GM04503 (cell line): ENCODE data around the gene FZD7.

Experiments
- DNase-seq: peaks from one replicate; pipeline ENCODE4 v3.0.0-alpha.2; 2012; ENCODE audit warnings: low read depth

The FZD7 gene

DNA sequence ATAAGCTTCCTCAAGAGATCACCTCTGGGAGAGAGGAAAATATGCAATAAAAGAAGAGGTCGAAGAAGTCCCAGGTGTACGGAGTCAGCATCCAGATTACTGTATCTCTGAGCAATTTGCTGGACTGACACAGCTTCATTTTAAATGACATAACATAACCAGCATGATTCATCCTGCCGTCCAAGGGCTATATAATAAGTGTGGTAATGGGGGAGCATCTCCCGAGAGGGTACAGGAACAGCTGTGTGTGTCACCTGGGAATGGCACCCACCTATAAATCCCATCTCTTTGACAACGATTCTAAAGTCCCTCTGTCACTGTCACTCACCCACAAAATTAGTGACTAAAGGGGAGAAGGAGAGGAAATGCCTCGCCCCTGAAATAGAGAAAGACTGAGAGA lies 19.3 kb upstream of the FZD7 start:
- no peak for DNase-seq

DNA sequence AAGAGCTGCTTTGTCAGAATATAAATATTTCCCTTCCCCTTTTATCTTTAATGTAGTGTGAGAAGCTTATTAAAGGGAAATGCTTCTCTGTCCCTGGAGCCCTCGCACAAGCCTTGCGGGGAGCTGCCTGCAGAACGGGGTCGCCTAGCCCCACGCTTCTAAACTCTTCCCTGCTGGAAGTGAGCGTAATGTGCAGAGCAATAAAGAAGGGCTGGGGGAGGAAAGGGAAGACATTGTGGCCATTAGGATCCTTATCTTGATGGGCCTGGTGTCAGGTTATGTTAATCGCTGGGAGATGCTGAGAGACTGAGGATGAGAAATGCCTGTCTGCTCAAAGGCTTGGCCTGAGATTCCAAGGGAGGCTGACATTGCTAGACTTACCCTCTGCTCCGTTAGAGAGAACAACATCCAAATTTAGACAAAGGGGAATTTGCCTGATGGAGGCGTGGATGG lies 18.9 kb upstream of the FZD7 start:
- DNase-seq, result no peak

DNA sequence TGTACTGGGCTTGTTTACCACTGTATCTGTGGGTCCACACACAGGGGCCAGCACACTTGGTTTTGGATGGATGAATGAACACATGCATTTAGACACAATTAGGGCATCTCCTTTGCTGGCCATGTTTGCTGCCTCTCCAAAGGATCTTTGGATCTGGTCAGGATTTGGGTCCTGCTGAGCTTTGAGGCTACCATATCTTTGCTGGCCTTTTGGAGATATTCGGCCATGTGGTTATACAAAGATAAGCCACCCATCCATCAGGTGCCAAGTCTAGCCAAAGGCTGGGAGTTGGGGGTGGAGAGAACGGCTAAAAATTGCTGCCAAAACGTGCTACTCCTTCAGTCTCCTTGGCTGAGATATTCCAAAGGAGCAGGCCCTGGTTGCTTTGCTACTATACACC lies 18.2 kb upstream of the FZD7 start:
- no peak for DNase-seq

DNA sequence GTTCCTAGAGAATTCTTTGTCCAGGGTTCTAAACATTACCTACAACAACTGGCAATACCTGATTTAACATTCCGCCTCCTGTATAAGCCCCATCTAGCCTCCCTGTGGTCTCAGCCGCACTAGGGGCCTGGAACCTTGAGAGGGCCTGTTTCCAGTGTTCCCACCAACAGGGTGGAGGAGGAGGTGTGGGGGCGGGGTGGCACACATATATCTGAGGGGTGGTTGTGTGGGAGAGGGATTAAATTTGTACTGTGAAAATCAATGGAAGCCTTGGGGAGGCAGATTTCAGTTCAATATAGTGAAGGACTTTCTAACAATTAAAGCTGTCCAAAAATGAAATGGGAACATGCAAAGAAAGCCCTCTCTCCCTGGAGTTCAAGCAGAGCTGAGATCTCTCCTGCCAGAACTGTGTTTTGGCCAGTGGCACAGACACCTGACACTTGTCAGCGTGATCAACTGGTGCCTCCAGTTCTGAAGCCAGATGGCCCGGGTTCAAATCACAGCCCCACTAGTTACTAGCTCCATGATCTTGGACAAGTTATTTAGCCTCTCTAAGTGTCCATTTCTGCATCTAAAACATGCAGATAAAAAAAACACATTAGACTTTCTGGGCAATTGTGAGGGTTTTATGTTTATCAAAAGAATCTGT lies 17.0 kb upstream of the FZD7 start:
- DNase-seq, result no peak

DNA sequence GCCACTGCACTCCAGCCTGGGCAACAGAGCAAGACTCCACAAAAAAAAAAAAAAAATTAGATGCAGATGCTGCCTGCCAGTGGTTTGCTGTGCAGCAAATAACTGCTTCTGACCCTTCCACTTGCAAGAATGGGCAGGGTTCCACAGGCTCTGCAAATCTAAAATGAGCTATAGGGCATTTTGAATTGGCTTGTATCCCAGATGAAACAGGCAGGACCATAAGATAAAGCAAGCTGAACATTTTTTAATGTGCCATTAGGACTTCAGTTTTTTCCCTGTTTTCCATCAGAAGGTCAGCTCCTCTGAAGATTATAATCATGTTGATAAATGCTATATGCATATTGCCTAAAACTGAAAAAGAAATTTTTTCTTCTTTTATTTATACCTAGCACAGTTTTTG lies 15.7 kb upstream of the FZD7 start:
- DNase-seq, result no peak

DNA sequence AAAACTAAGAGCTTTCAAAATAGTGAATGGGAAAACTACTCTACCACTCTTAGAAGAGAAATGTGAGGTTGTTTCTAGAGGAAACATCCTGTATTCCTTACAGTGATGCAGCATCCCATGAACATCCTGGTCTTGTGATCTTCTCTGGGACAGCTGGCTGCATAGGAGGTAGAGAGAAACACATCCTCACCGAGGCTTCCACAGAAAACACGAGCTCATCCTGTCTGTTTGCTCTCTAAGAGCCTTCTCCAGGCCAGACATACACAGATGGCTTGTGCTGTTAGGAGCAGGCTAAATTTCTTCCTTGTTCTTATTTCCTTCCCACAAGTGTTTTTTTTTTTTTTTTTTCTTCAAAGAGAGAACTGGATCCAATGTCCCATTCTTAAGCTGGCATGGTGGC lies 14.7 kb upstream of the FZD7 start:
- DNase-seq, result no peak

DNA sequence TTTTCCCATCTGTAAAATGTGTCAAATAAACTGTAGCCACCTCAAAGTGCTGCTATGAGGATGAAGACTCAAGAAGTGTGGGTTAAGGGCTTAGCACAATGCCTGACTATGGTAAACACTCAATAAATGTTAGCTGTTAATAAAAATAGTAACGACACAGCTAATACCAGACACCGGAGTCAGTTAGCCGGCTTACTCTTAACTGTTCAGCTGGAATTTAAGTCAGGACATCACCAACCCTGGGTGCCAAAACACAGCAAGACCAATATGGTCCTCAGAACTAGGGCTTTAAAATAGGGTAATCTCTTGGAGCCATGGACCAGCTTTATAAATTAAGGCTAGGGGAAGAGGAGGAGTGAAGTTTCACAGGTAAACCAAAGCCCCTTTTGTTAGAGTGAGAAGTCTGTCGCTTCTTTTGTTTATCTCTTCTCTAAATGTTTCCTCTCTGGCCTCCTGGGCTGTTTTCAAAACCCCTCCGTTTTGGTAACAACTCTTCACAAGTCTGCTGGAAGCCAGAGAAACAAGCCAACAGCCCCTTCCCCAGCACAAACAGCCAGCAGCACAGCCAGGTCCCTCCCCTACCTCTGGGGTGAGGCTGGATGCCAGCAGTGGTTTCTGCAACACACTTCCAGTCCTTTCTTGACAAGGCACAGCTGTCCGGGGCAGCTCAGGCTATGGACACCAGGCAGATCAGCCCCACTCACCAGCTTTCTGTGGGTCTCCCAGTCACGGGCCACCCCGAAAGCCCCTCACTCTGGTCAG lies 13.8 kb upstream of the FZD7 start:
- DNase-seq, result no peak

DNA sequence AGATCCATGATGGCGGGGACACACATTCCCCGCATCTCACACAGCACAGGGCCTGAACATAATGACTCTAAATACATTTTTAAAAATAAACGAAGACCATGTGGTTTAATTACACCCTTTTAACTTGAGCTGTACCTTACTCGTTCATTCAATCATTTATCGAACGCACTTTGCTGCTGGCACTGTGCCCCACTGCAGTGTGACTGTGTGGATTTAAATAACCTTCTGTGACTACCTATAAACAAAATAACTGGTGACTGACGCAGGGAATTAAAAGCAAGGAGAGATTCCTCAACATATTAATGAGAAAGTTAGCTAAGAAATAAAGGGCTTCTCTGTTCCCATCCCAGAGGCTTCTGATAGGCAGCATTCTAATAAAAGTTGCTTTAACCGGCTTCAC lies 10.9 kb upstream of the FZD7 start:
- no peak for DNase-seq

DNA sequence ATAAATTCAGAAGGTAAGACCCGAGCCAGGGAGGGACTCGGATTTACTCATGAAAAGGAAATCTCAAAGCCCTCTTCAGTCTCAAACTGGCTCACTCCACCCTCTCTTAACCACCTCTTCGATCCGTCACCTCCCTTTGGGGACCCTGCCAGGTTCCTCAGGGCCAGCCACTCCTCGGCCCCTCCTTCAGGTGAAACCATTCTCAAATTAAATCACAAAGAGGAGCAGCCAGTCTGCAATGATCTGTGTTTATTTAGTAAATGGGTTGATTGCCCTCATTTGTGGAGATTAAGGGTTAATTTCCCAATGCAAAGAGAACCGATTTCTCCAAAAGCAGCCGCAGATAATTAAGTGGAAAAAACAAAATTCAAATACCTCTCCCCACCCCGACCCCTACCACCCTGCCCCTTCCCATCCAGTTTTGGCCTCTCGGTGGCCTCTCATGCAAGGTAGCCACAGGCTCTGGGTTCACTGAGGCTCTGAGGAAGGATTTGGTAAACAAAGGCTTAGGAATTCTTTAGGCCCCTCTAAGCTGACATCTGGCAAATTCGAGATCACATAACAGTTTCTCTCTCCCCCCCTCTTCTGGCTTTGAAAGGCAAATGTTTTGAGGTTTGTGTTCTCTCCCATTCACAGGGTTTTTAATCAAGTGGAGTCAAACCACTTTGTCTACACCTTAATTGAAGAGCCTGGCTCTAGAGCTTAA lies 10.3 kb upstream of the FZD7 start:
- DNase-seq, result no peak

DNA sequence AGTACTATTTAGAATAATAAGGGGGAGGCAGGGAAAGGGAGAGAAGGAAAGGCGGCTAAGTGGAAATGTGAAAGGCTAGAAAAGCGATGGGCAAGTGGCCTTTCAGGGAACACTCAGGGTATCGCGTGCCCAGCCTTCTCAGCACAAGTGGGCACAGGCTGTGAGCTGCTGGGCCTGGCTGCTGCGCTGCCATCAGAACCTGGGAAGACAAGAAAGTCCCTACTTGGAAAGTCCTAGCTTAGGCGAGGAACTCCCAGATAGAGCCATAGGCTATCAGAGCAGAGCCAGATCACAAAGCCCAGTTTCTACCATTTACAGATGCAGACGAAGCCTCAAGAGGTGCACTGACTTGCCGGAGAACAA lies 9.8 kb upstream of the FZD7 start:
- no peak for DNase-seq

DNA sequence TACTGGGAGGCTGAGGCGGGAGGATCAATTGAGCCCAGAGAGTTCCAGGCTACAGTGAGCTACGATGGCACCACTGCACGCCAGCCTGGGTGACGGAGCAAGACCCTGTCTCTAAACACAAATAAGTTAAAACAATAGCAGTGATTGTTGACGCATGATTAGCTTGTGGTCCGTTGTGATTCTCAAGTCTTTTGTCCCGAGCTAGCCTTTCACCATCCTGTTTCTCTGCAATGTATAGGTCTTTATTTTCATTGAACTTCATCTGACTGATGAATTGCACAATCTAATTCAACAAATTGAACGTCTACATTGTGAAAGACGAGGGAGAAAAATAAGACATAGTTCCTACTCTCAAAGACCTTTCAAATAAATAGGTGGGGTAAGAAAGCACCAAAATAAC lies 8.8 kb upstream of the FZD7 start:
- no peak for DNase-seq

DNA sequence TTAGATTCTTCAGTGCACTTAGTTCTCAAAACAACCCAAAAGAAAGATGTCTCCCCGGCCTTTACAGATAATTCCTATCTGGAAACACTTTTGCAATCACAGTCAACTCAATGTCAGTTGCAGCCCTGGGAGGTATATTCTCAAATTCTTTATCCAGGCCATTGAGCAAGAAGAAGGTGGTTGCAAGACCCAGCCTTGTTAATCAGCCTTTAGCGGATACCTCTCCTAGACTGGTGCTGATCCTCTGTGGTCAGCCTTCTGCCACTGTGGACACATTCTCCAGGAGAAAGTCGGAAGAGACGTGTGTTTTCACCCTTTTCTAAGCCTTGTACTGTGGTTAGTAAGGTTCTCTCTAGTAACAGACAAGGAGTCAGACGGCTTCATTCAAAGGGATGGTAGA lies 7.8 kb upstream of the FZD7 start:
- no peak for DNase-seq

DNA sequence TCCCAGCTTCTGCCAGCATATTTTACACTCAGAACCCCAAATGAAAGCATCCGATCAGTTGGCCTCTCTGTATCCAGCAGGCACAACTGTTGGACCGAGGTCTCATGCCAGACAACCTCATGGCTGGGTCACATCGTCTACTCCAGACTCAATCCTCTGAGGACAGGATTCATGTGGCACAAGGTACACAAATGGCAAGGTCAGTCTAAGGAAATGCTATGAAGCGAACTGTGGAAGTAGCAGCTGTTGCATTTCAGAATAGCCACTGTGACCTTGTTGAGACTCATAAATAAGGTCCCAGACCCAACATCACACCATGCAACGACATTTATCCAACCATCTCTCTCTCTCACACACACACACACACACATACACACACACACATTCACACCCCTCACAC lies 7.1 kb upstream of the FZD7 start:
- DNase-seq, result no peak

DNA sequence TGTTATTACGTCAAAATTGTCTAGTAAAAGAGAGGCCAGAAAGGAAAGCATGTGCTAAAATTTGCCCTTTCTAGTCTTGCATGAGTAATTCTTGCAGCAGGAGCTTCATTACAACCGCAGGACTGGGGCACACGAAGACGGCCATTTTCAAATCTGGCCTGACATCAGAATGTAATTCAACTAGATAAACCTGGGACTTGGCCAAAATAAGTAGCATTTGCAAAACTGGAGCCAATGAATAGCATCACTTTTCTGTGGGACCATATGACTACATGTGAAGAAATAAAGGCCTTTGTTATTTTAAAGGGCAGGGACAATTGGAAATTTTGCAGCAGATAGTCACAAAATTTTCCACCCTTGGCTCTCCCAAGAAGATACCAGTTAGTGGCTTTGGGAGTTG lies 3.0 kb upstream of the FZD7 start:
- DNase-seq, result no peak

DNA sequence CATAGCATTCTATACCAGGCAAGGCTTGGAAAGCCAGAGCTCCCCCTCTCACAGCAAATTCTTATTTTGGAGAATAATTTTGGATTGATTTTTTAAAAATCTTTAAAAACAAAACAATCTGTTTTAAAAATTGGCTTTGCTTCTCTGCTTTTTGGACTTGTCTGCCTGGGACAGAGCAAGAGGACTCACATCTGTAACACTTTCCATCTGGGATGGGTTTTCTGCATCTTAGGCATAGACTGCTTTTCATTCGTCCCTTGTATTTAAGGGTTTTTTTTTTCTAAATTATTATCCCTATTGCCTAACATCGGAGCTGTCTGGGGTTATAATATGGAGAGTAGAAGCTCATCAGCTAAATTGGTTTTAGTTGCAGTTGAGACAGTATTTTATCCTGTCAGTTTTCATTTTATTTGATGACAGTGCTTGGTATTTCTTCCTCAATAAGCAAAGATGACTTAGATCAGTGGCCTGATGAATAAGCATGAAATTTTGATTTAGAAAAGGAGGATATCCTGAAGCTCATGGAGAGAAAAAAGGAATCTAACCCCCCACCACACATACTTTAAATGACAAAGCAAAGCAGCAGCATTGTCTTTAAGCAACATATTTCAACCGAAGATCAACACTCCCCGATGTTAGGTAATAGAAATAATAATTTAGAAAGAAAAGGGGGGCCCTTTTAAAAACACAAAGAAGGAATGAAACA lies 2.3 kb upstream of the FZD7 start:
- no peak for DNase-seq

DNA sequence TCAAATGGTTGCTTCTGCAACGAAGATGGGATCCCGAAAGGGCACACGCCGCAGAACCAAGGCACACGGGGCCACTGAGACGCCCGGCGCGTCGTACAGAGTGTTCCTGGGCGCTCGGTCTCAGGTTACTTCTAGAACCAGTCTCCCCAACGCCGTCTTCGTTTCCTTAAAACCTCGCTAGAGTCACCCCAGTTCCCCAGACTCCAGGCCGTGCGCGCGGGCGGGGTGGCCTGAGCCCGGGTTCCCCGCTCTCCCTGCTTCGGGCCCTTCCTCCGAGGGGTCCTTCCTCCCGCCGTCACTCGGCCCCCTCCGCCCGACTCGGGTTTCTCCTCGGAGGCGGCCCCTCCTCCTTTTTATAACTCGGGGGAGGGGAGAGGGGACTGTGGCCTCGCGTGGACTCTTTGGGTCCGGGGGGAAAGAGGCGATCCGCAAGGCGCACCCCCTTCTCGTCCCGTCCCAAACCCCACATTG lies 774 bp upstream of the FZD7 start:
- no peak for DNase-seq

DNA sequence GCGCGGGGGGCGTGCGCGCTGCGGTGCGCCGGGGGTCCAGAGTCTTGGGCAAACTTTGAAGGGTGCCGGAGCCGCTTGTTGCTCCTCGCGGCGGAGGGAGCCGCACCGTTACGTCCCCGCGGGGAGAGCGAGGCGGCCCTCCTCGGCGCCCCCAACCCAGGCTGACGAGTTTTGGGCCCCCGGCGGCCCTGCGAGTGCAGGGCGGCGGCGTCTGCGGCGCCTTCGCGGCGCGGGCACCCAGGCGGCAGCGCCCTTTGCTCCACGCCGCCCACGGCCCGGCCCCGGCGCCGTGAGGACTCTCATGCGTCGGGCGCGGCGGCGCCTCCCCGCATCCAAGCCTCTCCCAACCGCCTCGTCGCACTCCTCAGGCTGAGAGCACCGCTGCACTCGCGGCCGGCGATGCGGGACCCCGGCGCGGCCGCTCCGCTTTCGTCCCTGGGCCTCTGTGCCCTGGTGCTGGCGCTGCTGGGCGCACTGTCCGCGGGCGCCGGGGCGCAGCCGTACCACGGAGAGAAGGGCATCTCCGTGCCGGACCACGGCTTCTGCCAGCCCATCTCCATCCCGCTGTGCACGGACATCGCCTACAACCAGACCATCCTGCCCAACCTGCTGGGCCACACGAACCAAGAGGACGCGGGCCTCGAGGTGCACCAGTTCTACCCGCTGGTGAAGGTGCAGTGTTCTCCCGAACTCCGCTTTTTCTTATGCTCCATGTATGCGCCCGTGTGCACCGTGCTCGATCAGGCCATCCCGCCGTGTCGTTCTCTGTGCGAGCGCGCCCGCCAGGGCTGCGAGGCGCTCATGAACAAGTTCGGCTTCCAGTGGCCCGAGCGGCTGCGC lies 814 bp downstream of the FZD7 start:
- DNase-seq, result no peak

DNA sequence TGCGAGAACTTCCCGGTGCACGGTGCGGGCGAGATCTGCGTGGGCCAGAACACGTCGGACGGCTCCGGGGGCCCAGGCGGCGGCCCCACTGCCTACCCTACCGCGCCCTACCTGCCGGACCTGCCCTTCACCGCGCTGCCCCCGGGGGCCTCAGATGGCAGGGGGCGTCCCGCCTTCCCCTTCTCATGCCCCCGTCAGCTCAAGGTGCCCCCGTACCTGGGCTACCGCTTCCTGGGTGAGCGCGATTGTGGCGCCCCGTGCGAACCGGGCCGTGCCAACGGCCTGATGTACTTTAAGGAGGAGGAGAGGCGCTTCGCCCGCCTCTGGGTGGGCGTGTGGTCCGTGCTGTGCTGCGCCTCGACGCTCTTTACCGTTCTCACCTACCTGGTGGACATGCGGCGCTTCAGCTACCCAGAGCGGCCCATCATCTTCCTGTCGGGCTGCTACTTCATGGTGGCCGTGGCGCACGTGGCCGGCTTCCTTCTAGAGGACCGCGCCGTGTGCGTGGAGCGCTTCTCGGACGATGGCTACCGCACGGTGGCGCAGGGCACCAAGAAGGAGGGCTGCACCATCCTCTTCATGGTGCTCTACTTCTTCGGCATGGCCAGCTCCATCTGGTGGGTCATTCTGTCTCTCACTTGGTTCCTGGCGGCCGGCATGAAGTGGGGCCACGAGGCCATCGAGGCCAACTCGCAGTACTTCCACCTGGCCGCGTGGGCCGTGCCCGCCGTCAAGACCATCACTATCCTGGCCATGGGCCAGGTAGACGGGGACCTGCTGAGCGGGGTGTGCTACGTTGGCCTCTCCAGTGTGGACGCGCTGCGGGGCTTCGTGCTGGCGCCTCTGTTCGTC lies 1.7 kb downstream of the FZD7 start:
- DNase-seq, result no peak

DNA sequence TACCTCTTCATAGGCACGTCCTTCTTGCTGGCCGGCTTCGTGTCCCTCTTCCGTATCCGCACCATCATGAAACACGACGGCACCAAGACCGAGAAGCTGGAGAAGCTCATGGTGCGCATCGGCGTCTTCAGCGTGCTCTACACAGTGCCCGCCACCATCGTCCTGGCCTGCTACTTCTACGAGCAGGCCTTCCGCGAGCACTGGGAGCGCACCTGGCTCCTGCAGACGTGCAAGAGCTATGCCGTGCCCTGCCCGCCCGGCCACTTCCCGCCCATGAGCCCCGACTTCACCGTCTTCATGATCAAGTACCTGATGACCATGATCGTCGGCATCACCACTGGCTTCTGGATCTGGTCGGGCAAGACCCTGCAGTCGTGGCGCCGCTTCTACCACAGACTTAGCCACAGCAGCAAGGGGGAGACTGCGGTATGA lies 2.3 kb downstream of the FZD7 start:
- DNase-seq, result no peak

DNA sequence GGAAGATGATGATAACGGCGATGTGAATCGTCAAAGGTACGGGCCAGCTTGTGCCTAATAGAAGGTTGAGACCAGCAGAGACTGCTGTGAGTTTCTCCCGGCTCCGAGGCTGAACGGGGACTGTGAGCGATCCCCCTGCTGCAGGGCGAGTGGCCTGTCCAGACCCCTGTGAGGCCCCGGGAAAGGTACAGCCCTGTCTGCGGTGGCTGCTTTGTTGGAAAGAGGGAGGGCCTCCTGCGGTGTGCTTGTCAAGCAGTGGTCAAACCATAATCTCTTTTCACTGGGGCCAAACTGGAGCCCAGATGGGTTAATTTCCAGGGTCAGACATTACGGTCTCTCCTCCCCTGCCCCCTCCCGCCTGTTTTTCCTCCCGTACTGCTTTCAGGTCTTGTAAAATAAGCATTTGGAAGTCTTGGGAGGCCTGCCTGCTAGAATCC lies 3.0 kb downstream of the FZD7 start:
- no peak for DNase-seq

DNA sequence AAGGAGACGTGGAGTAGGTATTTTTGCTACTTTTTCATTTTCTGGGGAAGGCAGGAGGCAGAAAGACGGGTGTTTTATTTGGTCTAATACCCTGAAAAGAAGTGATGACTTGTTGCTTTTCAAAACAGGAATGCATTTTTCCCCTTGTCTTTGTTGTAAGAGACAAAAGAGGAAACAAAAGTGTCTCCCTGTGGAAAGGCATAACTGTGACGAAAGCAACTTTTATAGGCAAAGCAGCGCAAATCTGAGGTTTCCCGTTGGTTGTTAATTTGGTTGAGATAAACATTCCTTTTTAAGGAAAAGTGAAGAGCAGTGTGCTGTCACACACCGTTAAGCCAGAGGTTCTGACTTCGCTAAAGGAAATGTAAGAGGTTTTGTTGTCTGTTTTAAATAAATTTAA lies 3.4 kb downstream of the FZD7 start:
- DNase-seq, result no peak
